Osteocyte (in vitro differentiated cells): Measurements from ENCODE around the gene CTNNA1. TPM values are rescaled to one million over a fixed set of nuclear protein-coding genes. Genes with fewer than 3 reads are reported as not detected.

Experiments
- DNase-seq: peaks from one replicate; pipeline ENCODE4 v3.0.0; 2021; ENCODE audit warnings: mixed read lengths; ENCODE audit not compliant: unreplicated experiment; ENCODE audit errors: extremely low spot score
- H3K27ac Mint-ChIP-seq: one replicate; pipeline ENCODE4 v1.8.0; 2021; ENCODE audit warnings: mild to moderate bottlenecking, mixed read lengths; ENCODE audit not compliant: unreplicated experiment
- H3K27me3 Mint-ChIP-seq: one replicate; pipeline ENCODE4 v1.8.0; 2021; ENCODE audit warnings: mixed read lengths; ENCODE audit not compliant: unreplicated experiment
- H3K36me3 Mint-ChIP-seq: one replicate; pipeline ENCODE4 v1.8.0; 2021; ENCODE audit warnings: mixed read lengths; ENCODE audit not compliant: unreplicated experiment
- H3K4me1 Mint-ChIP-seq: one replicate; pipeline ENCODE4 v1.8.0; 2021; ENCODE audit warnings: mixed read lengths; ENCODE audit not compliant: unreplicated experiment
- H3K4me3 Mint-ChIP-seq: one replicate; pipeline ENCODE4 v1.8.0; 2021; ENCODE audit warnings: mild to moderate bottlenecking, moderate library complexity, mixed read lengths; ENCODE audit not compliant: unreplicated experiment
- H3K9me3 Mint-ChIP-seq: one replicate; pipeline ENCODE4 v1.8.0; 2021; ENCODE audit warnings: mixed read lengths; ENCODE audit not compliant: unreplicated experiment
- total RNA-seq: library from RNA; stranded (reverse); gene quantifications from 2 replicates; pipeline ENCODE4 v1.2.1, GENCODE V29; 2021
- TF ChIP-seq, protein P1 (sequence below): fragments of 200-600 bp; sonication (generic); IDR thresholded peaks from 2 replicates; pipeline ENCODE4 v1.5.0; 2021; ENCODE audit warnings: antibody characterized with exemption, mild to moderate bottlenecking, moderate library complexity

Gene CTNNA1
- total RNA-seq, 1 donor from 2014 or later = 375 TPM

DNA sequence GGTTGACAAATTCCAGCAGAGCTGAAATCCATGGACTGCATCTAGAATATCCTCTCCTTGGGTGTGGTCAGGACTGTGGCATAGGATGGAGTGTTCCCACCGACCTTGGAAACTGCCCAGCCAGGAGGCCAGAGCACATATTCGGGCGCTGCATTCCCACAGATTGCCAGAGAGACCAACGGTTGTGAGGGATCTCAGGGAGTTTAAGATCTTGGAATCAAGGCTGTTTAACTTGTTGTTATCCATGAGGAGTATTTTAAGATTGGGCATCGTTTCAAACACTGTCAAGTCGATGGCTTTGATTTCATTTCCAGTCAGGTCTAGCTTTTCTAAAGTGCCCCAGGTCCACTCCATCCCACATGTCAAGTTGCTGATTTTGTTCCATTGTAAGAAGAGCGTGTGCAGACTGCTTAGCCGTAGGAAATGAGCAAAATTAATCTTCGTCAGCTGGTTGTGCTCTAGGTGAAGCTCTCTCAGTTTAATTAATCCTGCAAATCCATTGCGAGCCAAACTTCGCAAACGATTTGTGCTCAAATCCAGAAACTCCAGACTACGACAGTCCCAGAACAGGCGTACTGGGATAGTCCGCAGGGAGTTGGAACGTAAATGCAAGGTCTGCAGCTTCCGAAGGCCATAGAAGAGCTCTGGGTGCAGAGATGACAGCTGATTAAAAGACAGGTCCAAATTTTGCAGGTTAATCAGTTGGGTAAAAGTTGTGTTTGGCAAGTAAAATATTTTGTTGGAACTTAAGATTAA, 120.4 kb downstream of the CTNNA1 start:
- no peak for DNase-seq
- H3K9me3 Mint-ChIP-seq = no peaks in the 10 kb centered on the region
- TF ChIP-seq, protein P1, sequence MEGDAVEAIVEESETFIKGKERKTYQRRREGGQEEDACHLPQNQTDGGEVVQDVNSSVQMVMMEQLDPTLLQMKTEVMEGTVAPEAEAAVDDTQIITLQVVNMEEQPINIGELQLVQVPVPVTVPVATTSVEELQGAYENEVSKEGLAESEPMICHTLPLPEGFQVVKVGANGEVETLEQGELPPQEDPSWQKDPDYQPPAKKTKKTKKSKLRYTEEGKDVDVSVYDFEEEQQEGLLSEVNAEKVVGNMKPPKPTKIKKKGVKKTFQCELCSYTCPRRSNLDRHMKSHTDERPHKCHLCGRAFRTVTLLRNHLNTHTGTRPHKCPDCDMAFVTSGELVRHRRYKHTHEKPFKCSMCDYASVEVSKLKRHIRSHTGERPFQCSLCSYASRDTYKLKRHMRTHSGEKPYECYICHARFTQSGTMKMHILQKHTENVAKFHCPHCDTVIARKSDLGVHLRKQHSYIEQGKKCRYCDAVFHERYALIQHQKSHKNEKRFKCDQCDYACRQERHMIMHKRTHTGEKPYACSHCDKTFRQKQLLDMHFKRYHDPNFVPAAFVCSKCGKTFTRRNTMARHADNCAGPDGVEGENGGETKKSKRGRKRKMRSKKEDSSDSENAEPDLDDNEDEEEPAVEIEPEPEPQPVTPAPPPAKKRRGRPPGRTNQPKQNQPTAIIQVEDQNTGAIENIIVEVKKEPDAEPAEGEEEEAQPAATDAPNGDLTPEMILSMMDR = no peak
- no peak overlapping the region for H3K4me3 Mint-ChIP-seq
- H3K27me3 Mint-ChIP-seq = no peaks in the 10 kb centered on the region
- peaks cover 63% of the 10 kb centered on the region for H3K4me1 Mint-ChIP-seq
- H3K27ac Mint-ChIP-seq = no peak overlapping the region
- peaks cover 3% of the 10 kb centered on the region for H3K36me3 Mint-ChIP-seq

DNA sequence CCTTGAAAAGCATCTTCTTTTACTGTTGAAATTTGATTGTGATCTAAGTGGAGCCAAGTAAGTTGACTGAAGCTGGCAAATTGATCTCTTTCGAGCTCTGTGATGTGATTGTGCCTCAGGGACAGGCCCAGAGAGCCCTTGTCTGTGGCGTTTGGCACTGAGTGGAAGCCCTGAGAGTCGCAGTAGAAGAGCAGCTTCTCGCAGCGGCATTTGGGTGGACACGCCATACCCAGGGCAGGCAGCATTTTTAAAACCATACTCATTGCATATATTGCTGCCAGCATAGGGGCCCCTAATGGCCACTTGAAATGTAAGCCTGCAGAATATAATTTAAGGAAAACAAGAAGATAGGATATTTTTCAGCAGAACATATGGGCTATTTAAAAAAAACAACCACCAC, 121.0 kb downstream of the CTNNA1 start:
- H3K4me3 Mint-ChIP-seq = no peak overlapping the region
- no peaks in the 10 kb centered on the region for H3K27me3 Mint-ChIP-seq
- peaks cover 3% of the 10 kb centered on the region for H3K36me3 Mint-ChIP-seq
- no peaks in the 10 kb centered on the region for H3K9me3 Mint-ChIP-seq
- TF ChIP-seq, protein P1 = no peak
- DNase-seq = no peak
- peak overlapping the region; percentile 15 for H3K27ac Mint-ChIP-seq
- H3K4me1 Mint-ChIP-seq = peaks cover 61% of the 10 kb centered on the region

DNA sequence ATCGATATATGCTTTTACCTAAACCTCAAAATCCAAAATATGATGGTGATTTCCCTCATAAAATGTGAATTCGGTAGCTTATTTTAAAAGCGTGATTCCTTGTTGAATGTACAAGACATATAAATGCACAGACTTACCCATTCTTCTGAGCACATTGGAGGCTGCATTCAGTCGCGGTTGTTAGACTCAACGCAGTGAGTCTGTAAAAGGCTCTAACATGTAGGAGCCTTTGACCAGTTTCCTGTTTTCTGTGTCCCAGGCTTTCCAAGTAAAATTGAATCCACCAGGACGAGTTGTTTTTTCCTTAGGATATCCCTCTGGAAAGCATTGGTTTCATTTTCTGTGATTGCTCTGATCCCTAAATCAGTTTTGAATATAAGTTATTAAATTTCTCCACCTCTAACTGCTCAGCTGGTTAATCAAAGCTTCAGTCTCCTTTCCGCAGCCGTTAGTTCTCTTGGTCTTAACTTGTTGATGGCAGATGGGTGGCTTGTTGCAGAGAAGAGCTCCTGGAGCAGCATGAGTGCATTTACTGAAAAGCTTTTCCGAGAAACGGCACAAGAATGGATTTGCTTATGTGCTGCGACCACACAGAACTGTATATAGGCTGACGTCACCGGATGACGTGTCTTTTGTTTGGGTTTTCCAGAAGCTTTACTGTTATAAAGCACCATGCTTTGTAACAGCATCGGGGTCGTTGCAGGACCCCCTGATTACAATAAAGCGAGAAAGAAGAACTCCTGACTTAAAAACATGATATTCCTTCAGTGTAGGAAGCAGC, 121.7 kb downstream of the CTNNA1 start, which contains the start of gene LRRTM2:
Gene LRRTM2 (minus strand): TSS at position 565 of the 781 bp plus-strand sequence. CDS start 424 bp downstream, at position 141.
- Mint-ChIP-seq H3K9me3 (no peaks in the 10 kb centered on the region), H3K36me3 (peaks cover 3% of the 10 kb centered on the region), H3K27ac (peak within 1 kb of the TSS; percentile 15), H3K4me3 (peak within 1 kb of the TSS; percentile 53), H3K27me3 (no peaks in the 10 kb centered on the region), H3K4me1 (peaks cover 54% of the 10 kb centered on the region)
- TF ChIP-seq, protein P1 = no peak
- DNase-seq = no peak

DNA sequence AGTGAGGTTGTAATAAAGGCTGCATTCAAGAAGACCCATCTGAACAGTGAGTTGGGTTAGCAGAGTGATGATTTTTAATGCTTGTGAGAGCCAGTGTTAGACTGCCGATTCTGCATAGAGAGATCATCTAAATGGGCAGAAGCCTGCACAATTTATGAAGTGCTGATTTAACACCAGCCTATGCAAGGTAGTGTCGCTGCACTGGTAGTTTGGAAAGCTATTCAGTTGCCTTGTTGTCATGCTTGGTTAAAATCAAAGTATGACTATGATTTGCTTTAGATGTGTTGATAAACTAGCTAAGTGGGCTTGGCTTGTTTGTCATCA, 122.3 kb downstream of the CTNNA1 start:
- Mint-ChIP-seq H3K36me3 (peaks cover 5% of the 10 kb centered on the region), H3K27me3 (no peaks in the 10 kb centered on the region), H3K4me1 (peaks cover 49% of the 10 kb centered on the region), H3K9me3 (no peaks in the 10 kb centered on the region), H3K4me3 (no peak overlapping the region), H3K27ac (no peak overlapping the region)
- no peak for DNase-seq
- TF ChIP-seq, protein P1 = no peak

DNA sequence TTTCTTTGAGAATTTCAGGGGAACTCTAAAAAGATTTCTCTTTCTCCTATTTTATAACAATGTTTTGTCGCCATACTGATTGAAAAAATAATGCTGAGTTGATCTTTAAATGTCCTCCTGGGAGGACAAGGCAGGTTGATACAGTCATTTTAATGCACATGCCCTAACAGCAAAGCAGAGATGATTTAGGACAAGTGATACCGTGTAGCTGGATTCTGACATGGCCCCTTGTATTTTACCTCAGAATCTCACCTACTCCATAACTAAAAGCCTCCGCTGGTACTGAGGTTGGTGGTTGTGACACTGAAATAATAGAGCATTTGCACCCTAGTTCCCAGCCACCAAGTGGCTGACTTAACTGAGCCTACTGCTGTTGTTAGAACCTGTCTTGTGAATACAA, 122.7 kb downstream of the CTNNA1 start:
- H3K27me3 Mint-ChIP-seq = no peaks in the 10 kb centered on the region
- peaks cover 44% of the 10 kb centered on the region for H3K4me1 Mint-ChIP-seq
- no peak overlapping the region for H3K27ac Mint-ChIP-seq
- H3K36me3 Mint-ChIP-seq = peaks cover 7% of the 10 kb centered on the region
- H3K9me3 Mint-ChIP-seq = no peaks in the 10 kb centered on the region
- DNase-seq = no peak
- H3K4me3 Mint-ChIP-seq = no peak overlapping the region
- TF ChIP-seq, protein P1 = no peak
